ENCODE data around the gene ZNF555.
"Not testable (repeated sequence)": the region's sequence is repeated elsewhere in the genome, so short reads cannot be mapped to it uniquely, and the experiment has no call there.

ZNF555 gene

GRCh38 chr19:2840794-2841791, at the start of gene ZNF555:
Gene ZNF555, plus strand, starts transcription at chr19:2841475. Its CDS starts 98 bp downstream, at chr19:2841573.
- peak; percentile 99 to 100 (median 99) for DNase-seq

- no peak for DNase-seq
Observed at GRCh38 chr19:2791876-2792275, 49.4 kb upstream of the ZNF555 start.

- DNase-seq: not testable (repeated sequence)
Observed at GRCh38 chr19:2792666-2793065, 48.6 kb upstream of the ZNF555 start.

- DNase-seq: no peak
Observed at GRCh38 chr19:2793126-2793525, 48.1 kb upstream of the ZNF555 start.

- no peak for DNase-seq
Observed at GRCh38 chr19:2793577-2793976, 47.7 kb upstream of the ZNF555 start.

- no peak for DNase-seq
Observed at GRCh38 chr19:2795827-2796658, 45.2 kb upstream of the ZNF555 start.

GRCh38 chr19:2796659-2797266, 44.5 kb upstream of the ZNF555 start:
- no peak for DNase-seq

GRCh38 chr19:2797280-2797679, 44.0 kb upstream of the ZNF555 start:
- DNase-seq: no peak

GRCh38 chr19:2798158-2798685, 43.1 kb upstream of the ZNF555 start:
- no peak for DNase-seq

GRCh38 chr19:2798733-2799132, 42.5 kb upstream of the ZNF555 start:
- no peak for DNase-seq

GRCh38 chr19:2799273-2800020, 41.8 kb upstream of the ZNF555 start:
- DNase-seq: no peak

GRCh38 chr19:2800506-2800905, 40.8 kb upstream of the ZNF555 start:
- DNase-seq: no peak

GRCh38 chr19:2802826-2803225, 38.4 kb upstream of the ZNF555 start:
- no peak for DNase-seq

- no peak for DNase-seq
Observed at GRCh38 chr19:2803486-2804155, 37.7 kb upstream of the ZNF555 start.

- no peak for DNase-seq
Observed at GRCh38 chr19:2804156-2805004, 36.9 kb upstream of the ZNF555 start.

GRCh38 chr19:2805261-2805900, 35.9 kb upstream of the ZNF555 start:
- DNase-seq: no peak

- no peak for DNase-seq
Observed at GRCh38 chr19:2805991-2806649, 35.2 kb upstream of the ZNF555 start.

GRCh38 chr19:2806736-2807378, 34.4 kb upstream of the ZNF555 start:
- no peak for DNase-seq

All from suppressor macrophage treated with lipopolysaccharide for 1 hour (primary cell).